GM12892 (cell line): ENCODE measurements around the gene AK9.

Source experiments
- DNase-seq: peaks from one replicate; pipeline ENCODE4 v3.0.0; 2011; ENCODE audit not compliant: insufficient read length
- FAIRE-seq: peaks from 2 replicates; lab custom pipeline; 2011; peaks lifted over from hg19 to GRCh38; lab: Jason Lieb, UNC
- POLR2A ChIP-seq: IDR thresholded peaks from 2 replicates; pipeline ENCODE4 v1.6.1; 2011; ENCODE audit warnings: low read depth, low read length, control low read depth
- POLR2AphosphoS5 ChIP-seq: IDR thresholded peaks from 2 replicates; pipeline ENCODE4 v1.6.1; 2011; ENCODE audit warnings: low read depth, low read length, control low read depth
- TAF1 ChIP-seq: IDR thresholded peaks from 2 replicates; pipeline ENCODE4 v1.6.1; 2011; ENCODE audit warnings: low read depth, mild to moderate bottlenecking, control low read depth, low read length, borderline replicate concordance

Gene AK9

GRCh38 chr6:109662192-109662591, 28.8 kb downstream of the AK9 start:
- peak; percentile 21 for FAIRE-seq
- no peak for DNase-seq
- no peak for TF ChIP-seq TAF1
- TF ChIP-seq POLR2A, result no peak
- no peak for TF ChIP-seq POLR2AphosphoS5

- no peak for TF ChIP-seq TAF1
- TF ChIP-seq POLR2AphosphoS5, result no peak
- no peak for TF ChIP-seq POLR2A
- FAIRE-seq, result no peak
- no peak for DNase-seq
Measured at GRCh38 chr6:109660526-109661320, 30.3 kb downstream of the AK9 start.

- DNase-seq (no peak), FAIRE-seq (no peak)
- TF ChIP-seq POLR2A (no peak), TAF1 (no peak), POLR2AphosphoS5 (no peak)
Measured at GRCh38 chr6:109655761-109656262, 35.2 kb downstream of the AK9 start.

GRCh38 chr6:109653264-109653663, 37.7 kb downstream of the AK9 start:
- DNase-seq (no peak), FAIRE-seq (no peak)
- TF ChIP-seq POLR2A, result no peak
- TF ChIP-seq POLR2AphosphoS5, result no peak
- no peak for TF ChIP-seq TAF1

GRCh38 chr6:109644131-109644530, 46.9 kb downstream of the AK9 start:
- TF ChIP-seq POLR2A (no peak), POLR2AphosphoS5 (no peak), TAF1 (no peak)
- no peak for DNase-seq
- FAIRE-seq, result no peak

GRCh38 chr6:109632405-109632804, 58.6 kb downstream of the AK9 start:
- DNase-seq, result no peak
- TF ChIP-seq POLR2AphosphoS5 (no peak), TAF1 (no peak), POLR2A (no peak)
- peak; percentile 48 for FAIRE-seq

- DNase-seq (no peak), FAIRE-seq (no peak)
- no peak for TF ChIP-seq POLR2A
- no peak for TF ChIP-seq POLR2AphosphoS5
- TF ChIP-seq TAF1, result no peak
Measured at GRCh38 chr6:109631403-109631802, 59.6 kb downstream of the AK9 start.

GRCh38 chr6:109628158-109629000, 62.6 kb downstream of the AK9 start:
- no peak for TF ChIP-seq TAF1
- TF ChIP-seq POLR2AphosphoS5, result no peak
- DNase-seq, result no peak
- FAIRE-seq, result no peak

- FAIRE-seq, result no peak
- no peak for DNase-seq
- TF ChIP-seq TAF1 (no peak), POLR2A (no peak), POLR2AphosphoS5 (no peak)
Measured at GRCh38 chr6:109626311-109626710, 64.7 kb downstream of the AK9 start.

GRCh38 chr6:109625199-109625598, 65.8 kb downstream of the AK9 start:
- TF ChIP-seq POLR2AphosphoS5 (no peak), TAF1 (no peak), POLR2A (no peak)
- DNase-seq (no peak), FAIRE-seq (no peak)

- TF ChIP-seq TAF1, result no peak
- TF ChIP-seq POLR2A, result no peak
- no peak for TF ChIP-seq POLR2AphosphoS5
- no peak for DNase-seq
- no peak for FAIRE-seq
Measured at GRCh38 chr6:109623288-109623687, 67.7 kb downstream of the AK9 start.
